Stimulated activated CD8-positive, alpha-beta memory T cell treated with anti-CD3 and anti-CD28 coated beads, Interleukin-7, amount 100 ng/mL, for 1 hour (primary cell): Measurements from ENCODE around the gene SLC49A3.
"Not testable (repeated sequence)": the region's sequence is repeated elsewhere in the genome, so short reads cannot be mapped to it uniquely, and the experiment has no call there.

Experiments used
- DNase-seq, 2 donors: peaks; one replicate each; pipeline ENCODE4 v3.0.0-alpha.2; 2020; ENCODE audit warnings: low read depth in 2 of 2

The SLC49A3 gene

GRCh38 chr4:722169-722725, 33.3 kb upstream of the SLC49A3 start:
- no peak for DNase-seq

GRCh38 chr4:721261-722168, 32.6 kb upstream of the SLC49A3 start:
- no peak for DNase-seq

GRCh38 chr4:720111-720860, 31.3 kb upstream of the SLC49A3 start:
- no peak for DNase-seq

- no peak for DNase-seq
Measured at GRCh38 chr4:718460-718859, 29.5 kb upstream of the SLC49A3 start.

- DNase-seq, result no peak
Measured at GRCh38 chr4:717601-718320, 28.8 kb upstream of the SLC49A3 start.

- no peak for DNase-seq
Measured at GRCh38 chr4:714087-714486, 25.1 kb upstream of the SLC49A3 start.

GRCh38 chr4:712916-713632, 24.1 kb upstream of the SLC49A3 start:
- DNase-seq, result no peak

GRCh38 chr4:712093-712492, 23.1 kb upstream of the SLC49A3 start:
- DNase-seq, result no peak

GRCh38 chr4:710916-711315, 22.0 kb upstream of the SLC49A3 start:
- no peak for DNase-seq

- DNase-seq, result no peak
Measured at GRCh38 chr4:710116-710515, 21.2 kb upstream of the SLC49A3 start.

GRCh38 chr4:709348-709747, 20.4 kb upstream of the SLC49A3 start:
- no peak for DNase-seq

GRCh38 chr4:708631-708933, 19.6 kb upstream of the SLC49A3 start:
- no peak for DNase-seq

- no peak for DNase-seq
Measured at GRCh38 chr4:707929-708630, 19.1 kb upstream of the SLC49A3 start.

- no peak for DNase-seq
Measured at GRCh38 chr4:706834-707598, 18.1 kb upstream of the SLC49A3 start.

GRCh38 chr4:706083-706633, 17.2 kb upstream of the SLC49A3 start:
- not testable (repeated sequence) for DNase-seq

- DNase-seq, result peak; percentile 92 to 96
Measured at GRCh38 chr4:705278-706082, 16.5 kb upstream of the SLC49A3 start, which contains the start of gene PCGF3. PCGF3 (plus strand) TSS chr4:705832; CDS start chr4:733681, 27,849 bp downstream.

GRCh38 chr4:704971-705277, 16.0 kb upstream of the SLC49A3 start:
- no peak for DNase-seq

- DNase-seq, result no peak
Measured at GRCh38 chr4:704198-704891, 15.4 kb upstream of the SLC49A3 start.
